ENCODE data around the gene GDF11.

Gene GDF11

GRCh38 chr12:55743406-55744339, 751 bp downstream of the GDF11 start (continued):
- TF ChIP-seq ZBTB6 (tag by site-specific recombination; IDR thresholded peaks at IDR 0.05): peak; percentile 94
- TF ChIP-seq ZNF18 (tag by site-specific recombination; IDR thresholded peaks at IDR 0.05): no peak
- no peak for TF ChIP-seq ZNF426 (tag by site-specific recombination; IDR thresholded peaks at IDR 0.05)
- TF ChIP-seq KLF7 (tag by site-specific recombination; IDR thresholded peaks at IDR 0.05; ENCODE audit: borderline replicate concordance): no peak
- TF ChIP-seq ZNF664 (tag by site-specific recombination; IDR thresholded peaks at IDR 0.05): no peak
- TF ChIP-seq ZNF146 (tag by site-specific recombination; IDR thresholded peaks at IDR 0.05): no peak
- no peak for TF ChIP-seq ZSCAN23 (tag by site-specific recombination; IDR thresholded peaks at IDR 0.05)
- TF ChIP-seq HIC1 (tag by site-specific recombination; IDR thresholded peaks at IDR 0.05): no peak
- no peak for TF ChIP-seq OSR2 (tag by site-specific recombination; IDR thresholded peaks at IDR 0.05)
- TF ChIP-seq SP7 (tag by site-specific recombination; IDR thresholded peaks at IDR 0.05): no peak; the same call in 1 of the 2 replicates
- no peak for TF ChIP-seq ZNF837 (tag by site-specific recombination; IDR thresholded peaks at IDR 0.05)
- no peak for TF ChIP-seq ZNF184 (tag by site-specific recombination; IDR thresholded peaks at IDR 0.05)
- TF ChIP-seq ZNF521 (tag by site-specific recombination; IDR thresholded peaks at IDR 0.05): no peak
- no peak for TF ChIP-seq ZNF404 (tag by site-specific recombination; IDR thresholded peaks at IDR 0.05)
- TF ChIP-seq PRDM4 (tag by site-specific recombination; IDR thresholded peaks at IDR 0.05): peak; percentile 61
- TF ChIP-seq ZNF292 (tag by site-specific recombination; IDR thresholded peaks at IDR 0.05; ENCODE audit: borderline replicate concordance, low read depth): no peak
- peak; percentile 15; the same call in 1 of the 2 replicates for TF ChIP-seq SP2 (tag by site-specific recombination; IDR thresholded peaks at IDR 0.05)
- TF ChIP-seq YY2 (tag by site-specific recombination; IDR thresholded peaks at IDR 0.05): no peak
- no peak for TF ChIP-seq REST (tag by site-specific recombination; IDR thresholded peaks at IDR 0.05)
- TF ChIP-seq ZNF138 (tag by site-specific recombination; IDR thresholded peaks at IDR 0.05; ENCODE audit: borderline replicate concordance): no peak
- TF ChIP-seq ZNF830 (tag by site-specific recombination; IDR thresholded peaks at IDR 0.05; ENCODE audit: low read depth): no peak
- no peak for TF ChIP-seq KLF10 (tag by site-specific recombination; IDR thresholded peaks at IDR 0.05)
- TF ChIP-seq ZNF571 (tag by site-specific recombination; IDR thresholded peaks at IDR 0.05): no peak
- no peak for TF ChIP-seq ZNF175 (tag by site-specific recombination; IDR thresholded peaks at IDR 0.05)
- TF ChIP-seq ZFP37 (tag by site-specific recombination; IDR thresholded peaks at IDR 0.05): no peak
- no peak for TF ChIP-seq ZFP41 (tag by site-specific recombination; IDR thresholded peaks at IDR 0.05; ENCODE audit: borderline replicate concordance)
- TF ChIP-seq ZNF394 (tag by site-specific recombination; IDR thresholded peaks at IDR 0.05; ENCODE audit: borderline replicate concordance): no peak
- TF ChIP-seq SP3 (tag by site-specific recombination; IDR thresholded peaks at IDR 0.05): 0 out of 2 replicates have a peak, but pooled peaks have one; percentile 25
- TF ChIP-seq YY1 (tag by site-specific recombination; IDR thresholded peaks at IDR 0.05): no peak
